Right lobe of liver (tissue), 6 donors: ENCODE data around the gene ITPR3. TPM values are rescaled to one million over a fixed set of nuclear protein-coding genes. Genes with fewer than 3 reads are reported as not detected.
A peak's percentile ranks its signal among the peaks of the same experiment; 100 is the strongest.

Experiments used
- ATAC-seq, 4 donors: fragments of 200-7000 bp; cut with Tn5 transposase; one replicate each; pipeline ENCODE4 v1.9.1; 2020; ENCODE audit warnings: mild to moderate bottlenecking in 4 of 4, moderate library complexity in 4 of 4
- DNase-seq, 3 donors: peaks; one replicate each; pipeline ENCODE4 v3.0.0-alpha.2; 2020
- H3K27ac ChIP-seq, 3 donors: fragments of 200-600 bp; one replicate each; pipeline ENCODE4 v1.8.0; 2022
- H3K27me3 ChIP-seq, 2 donors: fragments of 200-600 bp; one replicate each; pipeline ENCODE4 v1.8.0; 2022
- H3K36me3 ChIP-seq, 4 donors: fragments of 200-600 bp; sonication (generic) in 1 of 4; one replicate each; pipeline versions ENCODE4 v1.5.1 to v1.8.0; 2017 to 2022; ENCODE audit warnings: control low read depth in 1 of 4
- H3K4me1 ChIP-seq, 4 donors: fragments of 200-600 bp; sonication (generic) in 1 of 4; one replicate each; pipeline versions ENCODE4 v1.5.1 to v1.8.0; 2017 to 2022; ENCODE audit warnings: control low read depth in 1 of 4
- H3K4me3 ChIP-seq, 3 donors: fragments of 200-600 bp; one replicate each; pipeline ENCODE4 v1.8.0; 2022
- H3K9me3 ChIP-seq, 4 donors: fragments of 200-600 bp; sonication (generic) in 1 of 4; one replicate each; pipeline versions ENCODE4 v1.5.1 to v1.8.0; 2017 to 2022; ENCODE audit warnings: control low read depth in 1 of 4
- CTCF ChIP-seq, 4 donors: fragments of 200-600 bp in 3 of 4; fragments of 450-650 bp in 1 of 4; IDR thresholded peaks; one replicate each; pipeline versions ENCODE4 v1.5.1 to v1.8.0; 2016 to 2022; ENCODE audit warnings: antibody characterized with exemption in 4 of 4, mild to moderate bottlenecking in 2 of 4
- POLR2A ChIP-seq: fragments of 450-650 bp; IDR thresholded peaks from one replicate; pipeline ENCODE4 v1.6.1; 2017; ENCODE audit warnings: antibody characterized with exemption, mild to moderate bottlenecking
- WGBS: methylation state at CpG from one replicate; pipeline ENCODE4 v1.1.6; 2018; ENCODE audit warnings: low coverage, low lambda C conversion rate; ENCODE audit not compliant: insufficient coverage; ENCODE audit errors: missing lambda C conversion rate; 5-methylcytosine and 5-hydroxymethylcytosine counted together
- intact Hi-C, 2 donors: fragments of 100-400 bp; cut with DNase I; formaldehyde crosslinking; loops; one replicate each; pipeline versions ENCODE4 v1.11.2 to v1.14.1; 2022
- total RNA-seq, 6 experiments: library from RNA; depleted of rRNA in 2 of 6; stranded (reverse); fragments of >200 nt in 2 of 6; fragmentation: NEBNext Ultra II Directional in 3 of 6; extraction: Animal tissue kit (Norgen Biotek cat#: 25700) in 3 of 6; gene quantifications; one replicate each; pipeline versions ENCODE4 v1.1.0 to v1.2.4, GENCODE V29; 2016 to 2023
- donor health status: DM: no; HTN: yes; CAD: no.
- donor health status: DM: no; HTN: no; CAD: no.
- donor health status: DM: no; HTN: no; CAD: no.
- donor health status: DM: no; HTN: yes; CAD: no.
- donor health status: DM: no; HTN: yes; CAD: no.

The ITPR3 gene
- total RNA-seq, 6 experiments from 2014 or later = 0.79 to 3.5 (median 1.6) TPM

- intact Hi-C loops = no loop called here
These were observed 87.5 kb downstream of the ITPR3 start for GRCh38 chr6:33708516-33709204.

GRCh38 chr6:33709605-33710295 lies 88.6 kb downstream of the ITPR3 start:
- TF ChIP-seq POLR2A (no peak), CTCF (IDR thresholded peaks at IDR 0.05) (no peak)
- H3K4me1 ChIP-seq = peaks cover 0 to 15% (median 0%) of the 10 kb centered on the region in 4 donors
- DNase-seq = no peak
- H3K27ac ChIP-seq = no peak overlapping the region
- intact Hi-C loops = loop anchor here (5.0 to 10.0 kb wide), 2 partner anchors 53 to 55 kb away; no protein-coding TSS in a partner anchor
- 88% methylated on average over 8 of the region's 10 CpGs for WGBS
- H3K4me3 ChIP-seq = no peak overlapping the region
- H3K36me3 ChIP-seq = peaks cover 0 to 8% (median 0%) of the 10 kb centered on the region in 4 donors
- no peak for ATAC-seq
- H3K27me3 ChIP-seq = no peaks in the 10 kb centered on the region
- H3K9me3 ChIP-seq = no peaks in the 10 kb centered on the region

More at GRCh38 chr6:33708516-33709204, 87.5 kb downstream of the ITPR3 start:
- TF ChIP-seq POLR2A (no peak), CTCF (IDR thresholded peaks at IDR 0.05) (no peak)
- H3K27ac ChIP-seq = no peak overlapping the region
- peaks cover 0 to 8% (median 0%) of the 10 kb centered on the region in 4 donors for H3K36me3 ChIP-seq
- H3K27me3 ChIP-seq = no peaks in the 10 kb centered on the region
- DNase-seq = no peak
- WGBS = 88% methylated on average over 7 of the region's 10 CpGs
- no peak overlapping the region for H3K4me3 ChIP-seq
- H3K4me1 ChIP-seq = peaks cover 0 to 15% (median 0%) of the 10 kb centered on the region in 4 donors
- no peak for ATAC-seq
- no peaks in the 10 kb centered on the region for H3K9me3 ChIP-seq

- H3K27me3 ChIP-seq = no peaks in the 10 kb centered on the region
- no peak for TF ChIP-seq CTCF (IDR thresholded peaks at IDR 0.05)
- TF ChIP-seq POLR2A = no peak
- peaks cover 0 to 15% (median 0%) of the 10 kb centered on the region in 4 donors for H3K4me1 ChIP-seq
- H3K4me3 ChIP-seq = peak overlapping the region; percentile 61 to 89 (median 68)
- H3K27ac ChIP-seq = peak overlapping the region in 1 of 3 donors; percentile 75
- intact Hi-C loops = loop anchor here (5.0 to 10.0 kb wide), 2 partner anchors 52 to 54 kb away; no protein-coding TSS in a partner anchor
- 81% methylated on average over 15 of the region's 15 CpGs for WGBS
- ATAC-seq = no peak
- no peak for DNase-seq
- no peaks in the 10 kb centered on the region for H3K9me3 ChIP-seq
- H3K36me3 ChIP-seq = peaks cover 0 to 8% (median 0%) of the 10 kb centered on the region in 4 donors
These were observed 89.4 kb downstream of the ITPR3 start for GRCh38 chr6:33710296-33711121.
